CD4-positive, alpha-beta T cell treated with Interleukin-12 subunit alpha and Interleukin-12 subunit beta, for 1 hour (primary cell): Measurements from ENCODE around the gene DAGLB.
"Not testable (repeated sequence)": the region's sequence is repeated elsewhere in the genome, so short reads cannot be mapped to it uniquely, and the experiment has no call there.

Experiments used
- DNase-seq: peaks from one replicate; pipeline ENCODE4 v3.0.0-alpha.2; 2020

DAGLB gene

DNA sequence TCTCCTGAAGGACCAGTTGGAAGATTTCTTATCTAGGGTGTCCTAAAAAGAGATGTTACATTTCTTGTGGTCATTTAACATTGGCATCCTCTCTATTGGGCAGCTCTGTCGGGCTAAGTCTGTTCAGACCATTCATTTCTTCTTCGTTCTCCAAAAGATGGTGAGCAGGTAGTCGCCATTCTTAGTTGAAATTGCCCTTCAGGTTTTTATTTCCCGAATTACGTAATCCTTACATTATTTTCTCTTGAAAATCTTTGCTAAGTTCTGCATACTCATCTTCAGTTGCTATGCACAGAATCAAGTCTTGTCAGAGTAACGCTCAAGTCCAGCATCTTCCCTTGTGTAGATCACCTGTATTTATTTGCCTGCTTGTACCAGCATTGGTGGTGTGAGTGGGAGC is 53.6 kb downstream of the DAGLB start:
- DNase-seq = no peak

DNA sequence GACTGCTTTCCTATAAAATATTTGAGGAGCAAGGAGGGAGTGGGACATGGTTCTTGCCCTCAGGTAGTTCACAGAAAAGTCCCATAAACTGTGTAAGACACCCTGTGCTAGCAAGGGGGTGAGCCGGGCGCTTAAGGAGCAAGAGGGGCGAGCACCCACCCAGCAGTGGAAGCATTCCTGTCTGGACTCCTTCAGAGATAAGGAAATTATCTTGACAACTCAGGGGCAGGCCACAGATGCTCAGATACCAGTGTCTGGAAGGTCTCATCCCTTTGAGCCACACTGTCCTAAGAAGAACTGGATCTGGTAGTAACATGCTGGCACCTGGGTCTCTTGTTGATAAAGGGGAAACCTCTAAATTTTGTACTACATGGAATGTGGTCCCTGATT is 54.1 kb downstream of the DAGLB start:
- no peak for DNase-seq

DNA sequence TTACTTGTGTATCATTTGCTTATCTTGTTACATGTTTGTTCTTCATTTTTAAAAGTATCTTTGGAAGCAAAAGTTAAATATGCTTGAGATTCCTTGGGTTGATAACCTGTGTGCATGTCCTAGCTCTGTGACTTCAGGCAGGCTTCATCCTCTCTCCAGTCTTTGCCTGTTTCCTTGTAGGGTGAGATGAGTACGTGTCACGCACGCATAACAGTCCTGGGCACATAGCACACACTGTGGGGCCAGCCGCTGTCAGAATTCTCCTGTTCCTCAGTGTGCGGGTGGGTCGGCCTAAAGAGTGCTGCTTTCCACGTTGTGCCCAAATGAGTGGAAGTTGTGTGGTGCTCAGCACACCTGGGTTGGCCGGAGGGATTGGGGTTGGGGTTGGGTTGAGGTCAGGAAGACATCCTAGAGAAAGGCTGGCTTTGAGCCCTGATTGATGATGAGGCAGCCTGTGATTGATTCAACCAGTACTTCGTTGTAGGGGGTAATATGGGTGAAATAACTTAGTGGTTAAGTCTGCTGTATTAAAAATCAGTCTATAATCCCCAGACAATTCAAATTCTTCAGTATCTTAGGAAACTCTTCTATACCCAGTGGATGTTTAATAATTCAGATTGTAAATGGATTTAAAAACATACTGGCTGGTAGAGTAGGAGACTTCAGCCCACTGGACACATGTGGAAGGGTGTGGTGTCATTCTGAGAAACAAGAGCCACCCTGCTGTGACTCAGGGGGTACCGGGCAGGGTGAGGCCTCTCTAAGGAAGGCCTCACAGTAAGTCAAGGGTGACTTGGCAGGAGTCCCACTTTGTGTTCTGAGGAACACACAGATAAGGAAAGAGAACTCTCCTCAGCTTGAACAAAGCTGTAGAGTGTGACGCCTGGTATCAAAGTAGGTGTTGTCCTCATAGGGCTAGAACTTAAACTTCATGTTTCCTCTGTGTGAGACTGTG is 54.8 kb downstream of the DAGLB start:
- DNase-seq = peak; percentile 16

DNA sequence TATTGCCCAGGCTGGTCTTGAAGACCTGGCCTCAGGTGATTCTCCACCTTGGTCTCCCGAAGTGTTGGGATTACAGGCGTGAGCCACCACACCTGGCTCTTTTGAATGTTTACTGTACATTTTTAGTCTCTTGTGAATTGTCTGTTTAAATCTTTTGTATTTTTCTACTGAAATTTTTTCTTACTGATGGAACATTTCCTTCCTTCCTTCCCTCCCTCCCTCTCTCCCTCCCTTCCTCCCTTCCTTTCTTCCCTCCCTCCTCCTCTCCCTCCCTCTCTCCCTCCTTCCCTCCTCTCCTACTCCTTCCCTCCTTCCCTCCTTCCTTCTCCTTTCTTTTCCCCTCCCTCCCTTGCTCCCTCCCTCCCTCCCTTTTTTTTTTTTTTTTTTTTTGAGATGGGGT is 58.0 kb downstream of the DAGLB start:
- no peak for DNase-seq

DNA sequence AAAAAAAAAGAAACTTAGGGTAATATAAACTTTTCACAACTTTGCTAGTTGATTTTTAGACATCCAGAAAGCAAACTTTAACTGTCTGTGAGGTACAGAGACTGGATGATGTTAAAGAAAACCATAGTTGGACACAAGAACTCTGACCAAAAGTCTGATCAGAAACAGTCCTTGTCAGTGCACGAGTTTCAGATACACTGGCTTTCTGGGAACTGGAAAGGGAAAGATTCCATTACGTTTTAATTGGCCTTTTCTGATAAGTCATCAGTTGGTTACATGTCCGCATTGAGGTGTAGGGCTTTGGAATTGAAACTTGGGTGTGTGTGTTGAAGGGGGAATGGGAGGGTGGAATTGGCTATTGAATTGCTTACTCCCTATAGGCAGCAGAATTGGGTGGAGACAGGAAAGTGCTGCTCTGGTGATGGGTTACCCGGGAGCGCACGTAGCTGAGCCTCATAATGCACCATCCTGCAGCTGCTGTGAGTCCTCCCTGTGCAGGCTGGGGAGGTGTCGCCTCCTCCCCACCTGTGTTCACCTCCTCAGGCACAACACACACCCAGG is 59.9 kb downstream of the DAGLB start:
- no peak for DNase-seq

DNA sequence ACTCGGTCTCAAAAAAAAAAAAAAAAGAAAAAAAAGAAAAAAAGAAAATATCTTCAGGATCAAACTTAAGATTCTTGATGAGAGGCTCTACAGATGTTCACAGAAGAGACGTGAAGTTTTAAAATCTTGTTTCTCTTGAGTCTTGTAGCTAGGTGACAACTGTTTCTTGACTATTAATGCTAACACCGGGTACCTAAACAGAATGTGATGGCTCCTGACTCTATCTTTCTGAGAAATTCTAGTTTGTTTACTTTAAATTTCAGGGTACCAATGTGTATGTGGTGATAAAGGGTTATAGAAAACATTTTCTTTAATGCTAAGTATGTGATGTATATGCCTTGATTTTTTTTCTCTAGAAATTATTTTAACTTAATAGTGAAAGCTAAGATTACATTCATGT is 61.0 kb downstream of the DAGLB start:
- no peak for DNase-seq

DNA sequence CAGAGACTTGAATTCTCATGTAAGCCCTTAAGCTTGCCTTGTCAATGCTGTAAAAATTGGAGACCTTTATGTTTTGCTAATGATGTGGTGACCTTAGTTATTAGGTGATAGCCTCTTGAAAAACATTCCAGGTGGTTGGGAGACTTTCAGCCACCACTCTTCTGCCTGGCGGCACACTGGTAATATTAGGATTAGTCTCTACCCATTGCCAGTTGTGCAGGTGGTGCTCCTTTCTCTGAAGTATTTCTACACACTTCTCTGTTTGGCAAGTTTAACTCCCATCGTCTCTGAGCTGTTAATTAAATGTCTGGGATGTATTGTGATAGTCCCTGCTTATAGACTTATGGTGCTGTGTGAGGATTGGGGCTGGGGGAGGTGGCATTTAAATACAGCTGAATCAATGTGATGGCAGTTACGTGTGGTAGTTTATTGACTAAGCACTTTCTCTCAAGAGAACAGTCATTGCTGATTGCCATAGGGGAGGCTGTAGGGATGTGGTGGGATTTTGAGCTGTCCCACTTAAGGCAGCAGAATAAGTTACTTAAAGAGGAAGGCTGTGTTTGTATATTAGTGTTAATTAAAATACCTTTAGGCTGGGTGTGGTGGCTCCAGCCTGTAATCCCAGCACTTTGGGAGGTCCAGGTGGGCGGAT is 61.7 kb downstream of the DAGLB start:
- no peak for DNase-seq

DNA sequence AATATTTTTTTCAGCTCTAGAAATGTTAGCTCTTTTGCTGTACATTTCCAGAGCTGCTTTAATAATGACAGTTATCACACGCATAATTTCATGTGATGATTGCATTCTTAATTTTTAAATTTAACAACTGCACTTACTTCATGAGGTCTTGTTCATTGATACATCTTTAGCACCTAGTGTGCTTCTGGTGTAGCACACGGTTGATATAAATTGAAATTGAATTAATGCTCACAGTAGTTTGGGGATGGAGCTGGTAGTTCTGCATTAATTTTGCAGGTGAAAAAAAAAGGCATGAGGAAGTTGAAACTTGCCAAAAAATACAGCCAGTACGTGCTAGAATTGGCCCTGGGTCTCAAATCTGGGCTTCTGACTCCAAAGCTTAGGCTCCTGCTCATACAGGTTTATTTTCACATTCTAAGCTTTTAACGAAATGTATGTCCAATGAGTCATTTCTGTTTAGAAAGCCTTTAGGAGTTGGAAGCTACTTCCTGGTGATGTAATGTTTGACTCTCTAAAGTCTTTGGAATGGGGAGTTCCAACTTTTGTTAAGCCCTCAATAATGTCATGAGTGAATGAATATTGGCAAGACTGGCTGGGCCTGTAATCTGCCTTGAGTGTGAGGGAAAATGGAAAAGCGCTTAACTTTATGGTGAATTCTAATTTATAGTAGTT is 62.5 kb downstream of the DAGLB start:
- no peak for DNase-seq

DNA sequence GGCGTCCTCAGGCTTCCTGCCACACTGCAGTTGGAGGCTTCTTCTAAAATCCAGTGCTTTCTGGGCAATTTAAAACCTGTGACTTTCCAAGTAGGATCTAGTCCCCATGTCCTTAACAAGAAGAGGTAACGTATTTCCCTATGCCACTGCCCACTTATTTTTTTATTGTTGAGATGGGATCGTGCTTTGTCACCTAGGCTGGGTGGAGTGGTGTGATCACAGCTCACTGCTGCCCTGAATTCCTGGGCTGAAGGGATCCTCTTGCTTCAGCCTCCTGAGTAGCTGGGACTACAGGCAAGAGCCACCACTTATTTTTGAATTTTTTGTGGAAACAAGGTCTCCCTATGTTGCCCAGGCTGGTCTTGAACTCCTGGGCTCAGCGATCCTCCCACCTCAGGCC is 63.4 kb downstream of the DAGLB start:
- DNase-seq = no peak

DNA sequence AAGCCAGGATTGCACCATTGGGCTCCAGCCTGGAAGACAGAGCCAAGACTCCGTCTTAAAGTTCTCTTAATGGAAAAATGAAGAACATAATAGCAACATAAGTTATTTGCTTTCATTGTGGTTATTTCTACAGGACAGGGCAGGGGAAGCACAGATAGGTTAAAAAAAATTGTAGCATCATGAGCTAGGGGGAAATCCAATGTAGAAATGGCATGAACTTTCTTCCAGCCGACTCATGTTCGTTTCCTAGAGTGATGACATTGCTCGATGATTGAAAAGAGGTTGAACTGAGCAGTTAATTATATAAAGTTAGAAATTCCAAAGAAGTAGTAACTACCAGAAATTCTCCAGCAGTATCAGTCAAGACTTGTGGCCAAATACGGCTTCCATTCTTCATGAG is 64.9 kb downstream of the DAGLB start:
- DNase-seq = no peak

DNA sequence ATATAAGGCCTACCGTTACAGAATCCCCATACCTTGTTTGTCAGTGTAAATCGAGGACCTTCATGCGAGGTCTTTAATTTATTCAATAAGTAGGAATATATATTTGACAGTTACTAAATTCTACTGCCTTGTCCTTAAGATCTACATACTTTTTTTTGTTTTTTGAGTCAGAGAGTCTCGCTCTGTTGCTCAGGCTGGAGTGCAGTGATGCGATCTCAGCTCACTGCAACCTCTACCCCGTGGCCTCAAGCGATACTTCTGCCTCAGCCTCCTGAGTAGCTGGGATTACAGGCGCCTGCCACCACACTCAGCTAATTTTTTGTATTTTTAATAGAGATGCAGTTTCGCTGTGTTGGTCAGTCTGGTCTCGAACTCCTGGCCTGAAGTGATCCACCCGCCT is 65.9 kb downstream of the DAGLB start:
- DNase-seq = not testable (repeated sequence)

DNA sequence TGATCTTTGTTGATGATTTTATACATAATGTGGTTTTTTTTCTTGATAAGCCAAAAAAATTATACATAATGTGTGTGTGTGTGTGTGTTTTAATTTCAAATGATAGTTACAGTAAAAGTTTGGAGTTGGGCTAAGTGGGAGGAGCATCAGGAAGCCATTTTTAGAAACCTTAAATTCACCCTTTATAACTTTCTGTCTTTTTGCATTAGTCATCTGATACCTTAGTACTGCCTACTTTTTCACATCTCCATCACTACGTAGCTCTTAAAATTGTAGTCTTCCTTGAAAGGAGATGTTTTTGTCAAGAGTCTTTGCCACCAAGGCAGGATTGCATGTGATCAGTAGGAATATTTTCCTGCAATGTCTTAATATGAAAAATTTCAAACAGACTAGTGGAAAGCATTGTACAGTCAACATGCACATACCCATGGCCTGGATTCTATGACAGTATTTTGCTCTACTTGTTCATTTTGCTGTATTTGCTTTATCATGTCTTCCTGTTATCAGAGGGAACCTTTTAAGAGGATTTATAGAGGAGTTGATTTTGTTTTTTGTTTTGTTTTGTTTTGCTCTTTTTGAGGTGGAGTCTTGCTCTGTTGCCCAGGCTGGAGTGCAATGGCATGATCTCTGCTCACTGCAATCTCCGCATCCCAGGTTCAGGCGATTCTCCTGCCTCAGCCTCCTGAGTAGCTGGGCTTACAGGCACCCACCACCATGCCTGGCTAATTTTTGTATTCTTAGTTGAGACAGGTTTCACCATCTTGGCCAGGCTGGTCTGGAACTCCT is 67.3 kb downstream of the DAGLB start:
- DNase-seq = no peak

DNA sequence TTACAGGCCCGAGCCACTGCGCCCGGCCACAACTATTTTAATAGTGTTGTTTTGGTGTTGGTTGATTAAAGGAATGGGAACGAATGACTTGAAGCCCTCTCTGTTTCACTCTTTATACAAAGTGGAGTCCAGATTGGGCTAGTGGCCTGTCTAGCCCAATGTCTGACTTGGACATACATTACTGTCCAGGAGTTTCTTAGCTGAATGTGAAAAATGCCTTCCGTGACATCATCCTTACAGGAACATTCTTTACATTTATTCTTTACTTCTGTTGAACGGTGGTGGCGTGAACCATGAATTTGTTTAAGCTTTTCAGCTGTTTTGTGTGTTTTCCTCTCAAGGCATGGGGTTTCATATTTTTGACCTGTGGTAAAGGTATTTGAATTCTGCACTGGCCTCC is 67.9 kb downstream of the DAGLB start:
- no peak for DNase-seq

DNA sequence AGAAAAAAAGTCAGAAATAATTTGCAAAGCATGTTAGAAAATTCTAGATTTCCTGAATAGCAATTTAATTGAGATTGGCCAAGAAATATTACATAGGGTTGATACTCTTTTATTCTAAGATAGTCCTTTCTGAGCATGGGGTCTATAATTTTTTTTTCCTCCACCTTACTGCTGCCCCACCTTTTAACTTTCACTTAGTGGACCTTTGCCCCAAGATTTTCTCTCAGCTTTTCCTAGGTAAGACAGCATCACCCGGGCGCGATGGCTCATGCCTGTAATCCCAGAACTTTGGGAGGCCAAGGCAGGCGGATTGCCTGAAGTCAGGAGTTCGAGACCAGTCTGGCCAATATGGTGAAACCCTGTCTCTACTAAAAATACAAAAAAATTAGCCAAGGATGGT is 69.2 kb downstream of the DAGLB start:
- DNase-seq = not testable (repeated sequence)

DNA sequence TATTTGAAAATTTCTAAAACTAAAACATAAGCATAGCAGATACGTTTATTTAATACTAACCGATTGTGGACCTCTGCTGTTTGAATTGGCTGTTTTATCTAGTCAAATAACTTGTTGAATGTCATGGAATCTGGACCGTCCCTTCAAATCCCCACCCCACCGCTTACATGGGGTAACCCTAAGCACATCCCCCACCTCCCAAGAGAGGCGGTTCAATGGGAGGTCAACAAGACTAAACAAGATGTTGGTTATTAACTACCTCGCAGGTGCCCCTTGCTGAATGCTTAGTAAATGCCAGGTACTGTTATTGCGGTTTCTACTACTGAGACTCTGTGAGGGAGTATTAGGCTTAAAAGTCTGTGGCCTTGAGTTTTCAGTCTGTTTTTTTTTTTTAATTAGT is 70.9 kb downstream of the DAGLB start:
- DNase-seq = no peak

DNA sequence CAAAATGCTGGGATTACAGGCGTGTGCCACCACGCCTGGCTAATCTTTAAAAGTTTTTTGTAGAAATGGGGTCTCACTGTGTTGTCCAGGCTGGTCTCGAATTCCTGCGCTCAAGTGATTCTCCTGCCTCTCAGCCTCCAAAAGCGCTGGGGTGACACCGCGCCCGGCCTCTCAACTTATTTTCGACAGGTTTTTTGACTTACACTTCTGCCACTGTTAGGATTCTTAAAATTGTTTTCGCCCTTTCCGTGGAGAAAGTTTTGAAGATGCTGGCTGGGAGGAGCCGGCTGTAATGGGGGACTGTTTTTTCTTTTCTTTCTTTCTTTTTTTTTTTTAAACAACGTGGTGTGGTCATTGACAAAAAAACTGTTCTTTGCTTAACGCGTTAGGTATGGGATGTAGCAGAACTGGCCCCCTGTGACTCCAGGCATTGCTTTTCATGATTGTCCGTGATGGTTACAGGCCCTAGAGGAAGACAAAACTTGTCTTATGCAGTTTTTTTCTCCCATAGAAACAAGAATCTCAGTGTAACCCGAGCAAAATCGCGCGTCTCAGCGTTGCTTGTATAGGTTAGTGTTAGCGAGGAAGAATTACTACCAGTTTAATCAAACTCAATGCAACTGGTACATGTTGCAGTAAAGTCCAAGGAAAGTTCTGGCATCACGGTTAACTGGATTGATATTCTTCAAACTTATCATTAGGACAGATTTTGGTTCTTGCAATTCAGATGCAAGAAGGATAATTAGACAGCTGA is 72.2 kb downstream of the DAGLB start:
- DNase-seq = peak; percentile 25

DNA sequence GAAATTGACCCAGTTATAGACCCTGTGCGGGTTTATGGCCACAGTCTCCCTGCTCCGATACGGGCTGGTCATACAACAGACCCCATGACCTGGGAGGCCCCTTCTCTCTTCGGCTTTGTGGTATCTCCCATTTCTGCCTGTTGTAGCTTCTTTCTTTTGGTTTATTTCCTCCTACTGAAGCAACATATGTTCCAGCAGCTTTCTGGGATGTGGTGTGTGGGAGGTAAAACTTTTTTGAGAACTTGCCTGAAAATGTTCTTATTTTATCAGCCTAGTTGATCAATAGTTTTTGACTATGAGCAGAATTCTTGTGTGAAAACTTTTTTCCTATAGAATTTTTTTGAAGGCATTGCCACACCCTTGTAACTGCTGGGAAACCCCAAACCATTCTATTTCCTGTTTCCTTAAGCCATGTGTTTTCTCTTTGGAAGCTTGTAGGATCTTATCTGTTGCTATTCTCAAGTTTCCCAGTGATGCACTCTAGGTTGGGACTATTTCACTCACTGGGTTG is 80.0 kb downstream of the DAGLB start:
- DNase-seq = no peak

DNA sequence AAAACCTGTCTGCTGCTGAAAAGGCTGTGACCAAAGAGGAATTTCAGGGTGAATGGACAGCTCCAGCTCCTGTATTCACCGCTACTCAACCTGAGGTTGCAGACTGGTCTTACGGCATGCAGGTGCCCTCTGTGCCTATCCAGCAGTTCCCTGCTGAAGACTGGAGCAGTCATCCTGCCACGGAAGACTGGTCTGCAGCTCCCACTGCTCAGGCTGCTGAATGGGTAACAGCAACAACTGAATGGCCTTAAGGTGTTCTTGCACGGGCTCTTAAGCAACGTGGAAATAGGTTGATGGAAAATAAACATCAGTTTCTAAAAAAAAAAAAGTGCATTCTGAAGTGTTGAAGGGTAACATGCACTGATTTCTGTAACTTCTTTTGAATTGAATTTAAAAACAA is 82.3 kb downstream of the DAGLB start:
- no peak for DNase-seq

DNA sequence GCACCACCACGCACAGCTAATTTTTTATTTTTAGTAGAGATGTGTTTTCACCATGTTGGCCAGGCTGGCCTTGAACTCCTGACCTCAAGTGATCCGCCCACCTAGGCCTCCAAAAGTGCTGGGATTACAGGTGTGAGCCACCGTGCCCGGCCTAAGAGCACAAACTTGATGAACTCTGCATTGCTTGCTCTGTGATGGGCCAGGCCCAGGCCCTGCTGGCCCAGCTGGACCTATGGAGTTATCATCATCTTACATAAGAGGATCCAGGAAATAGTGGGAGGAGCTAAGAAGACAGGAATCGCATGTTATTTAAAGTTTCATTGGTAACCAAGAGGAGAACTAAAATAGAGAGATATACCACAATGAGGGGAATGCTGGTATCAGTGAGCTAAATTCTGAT is 86.9 kb downstream of the DAGLB start:
- DNase-seq = no peak

DNA sequence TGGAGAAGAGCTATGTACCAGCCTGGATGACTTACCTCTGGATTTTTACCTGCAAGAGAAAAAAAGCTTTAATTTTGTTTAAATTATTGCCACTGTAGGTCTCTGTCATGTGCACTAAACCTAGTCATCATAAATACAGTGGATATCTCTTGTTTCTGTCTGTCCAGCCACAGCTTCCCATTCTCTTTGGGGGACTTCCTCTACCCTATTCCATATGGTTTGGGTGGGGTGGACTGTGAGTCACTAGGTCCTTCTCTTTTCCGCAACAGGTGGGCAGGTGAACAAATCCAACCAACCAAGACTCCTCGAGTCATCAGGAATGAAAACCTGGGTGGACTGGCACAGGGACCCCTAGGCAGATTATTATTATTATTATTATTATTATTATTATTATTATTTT is 88.0 kb downstream of the DAGLB start:
- DNase-seq = no peak
